NB4 (cell line): ENCODE measurements around the gene PPP1R17.

ENCODE experiments used
- POLR2A ChIP-seq: IDR thresholded peaks from 2 replicates; pipeline ENCODE4 v1.6.1; 2011; ENCODE audit warnings: mild to moderate bottlenecking; ENCODE audit not compliant: insufficient read length; ENCODE audit errors: extremely low read depth
- TF ChIP-seq, protein P1 (sequence below): IDR thresholded peaks from one replicate; pipeline ENCODE4 v1.5.1; 2012; ENCODE audit warnings: low read depth, low read length
- TF ChIP-seq, protein P2 (sequence below): IDR thresholded peaks from 2 replicates; pipeline ENCODE4 v1.6.1; 2011; ENCODE audit warnings: low read depth, low read length

DNA sequence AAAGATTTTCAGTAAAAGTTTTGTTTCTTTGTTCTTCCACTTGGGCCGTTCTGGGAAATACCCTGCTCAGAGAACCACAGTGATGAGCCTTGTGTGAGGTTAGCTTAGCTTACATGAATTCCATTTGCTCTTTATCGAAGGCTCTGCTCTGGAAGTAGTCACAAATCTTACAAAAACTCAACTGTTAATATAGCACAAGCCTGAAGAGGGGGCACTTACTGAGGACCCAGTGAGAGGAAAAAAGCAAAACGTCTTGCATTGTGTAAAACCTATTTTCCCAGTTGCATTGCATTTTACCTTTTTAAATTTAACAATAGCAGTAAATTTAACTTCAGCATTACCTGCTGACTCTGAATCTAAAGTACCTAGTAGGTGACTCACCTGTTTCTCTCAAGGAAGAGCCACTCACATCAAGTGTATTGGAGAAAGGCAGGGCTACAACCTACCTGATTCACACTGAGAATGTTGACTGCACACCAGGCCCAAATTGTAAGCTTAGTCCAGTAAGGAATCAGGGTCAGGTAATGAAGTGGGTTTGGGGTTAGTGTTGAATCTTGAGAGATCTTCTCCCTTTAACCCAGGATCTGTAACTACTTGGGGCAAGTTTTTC is 42.3 kb downstream of the PPP1R17 start:
- TF ChIP-seq POLR2A = no peak
- TF ChIP-seq, protein P1, sequence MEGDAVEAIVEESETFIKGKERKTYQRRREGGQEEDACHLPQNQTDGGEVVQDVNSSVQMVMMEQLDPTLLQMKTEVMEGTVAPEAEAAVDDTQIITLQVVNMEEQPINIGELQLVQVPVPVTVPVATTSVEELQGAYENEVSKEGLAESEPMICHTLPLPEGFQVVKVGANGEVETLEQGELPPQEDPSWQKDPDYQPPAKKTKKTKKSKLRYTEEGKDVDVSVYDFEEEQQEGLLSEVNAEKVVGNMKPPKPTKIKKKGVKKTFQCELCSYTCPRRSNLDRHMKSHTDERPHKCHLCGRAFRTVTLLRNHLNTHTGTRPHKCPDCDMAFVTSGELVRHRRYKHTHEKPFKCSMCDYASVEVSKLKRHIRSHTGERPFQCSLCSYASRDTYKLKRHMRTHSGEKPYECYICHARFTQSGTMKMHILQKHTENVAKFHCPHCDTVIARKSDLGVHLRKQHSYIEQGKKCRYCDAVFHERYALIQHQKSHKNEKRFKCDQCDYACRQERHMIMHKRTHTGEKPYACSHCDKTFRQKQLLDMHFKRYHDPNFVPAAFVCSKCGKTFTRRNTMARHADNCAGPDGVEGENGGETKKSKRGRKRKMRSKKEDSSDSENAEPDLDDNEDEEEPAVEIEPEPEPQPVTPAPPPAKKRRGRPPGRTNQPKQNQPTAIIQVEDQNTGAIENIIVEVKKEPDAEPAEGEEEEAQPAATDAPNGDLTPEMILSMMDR = peak; percentile 35
- TF ChIP-seq, protein P2, sequence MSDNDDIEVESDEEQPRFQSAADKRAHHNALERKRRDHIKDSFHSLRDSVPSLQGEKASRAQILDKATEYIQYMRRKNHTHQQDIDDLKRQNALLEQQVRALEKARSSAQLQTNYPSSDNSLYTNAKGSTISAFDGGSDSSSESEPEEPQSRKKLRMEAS = no peak
